Ovary (tissue), 3 donors: Measurements from ENCODE around the gene KRT73.

Experiments
- EP300 ChIP-seq: sonication (generic); formaldehyde crosslinking; IDR thresholded peaks from one replicate; pipeline ENCODE4 v1.6.1; 2017; ENCODE audit warnings: antibody characterized with exemption
- TF ChIP-seq, protein P1 (sequence below), 3 donors: fragments of 450-650 bp in 2 of 3; fragments of 200-600 bp in 1 of 3; IDR thresholded peaks; one replicate each; pipeline versions ENCODE4 v1.5.1 to v1.8.0; 2016 to 2022; ENCODE audit warnings: antibody characterized with exemption in 3 of 3, mild to moderate bottlenecking in 1 of 3
- donor health status: DM: no; HTN: no; CAD: no.

DNA sequence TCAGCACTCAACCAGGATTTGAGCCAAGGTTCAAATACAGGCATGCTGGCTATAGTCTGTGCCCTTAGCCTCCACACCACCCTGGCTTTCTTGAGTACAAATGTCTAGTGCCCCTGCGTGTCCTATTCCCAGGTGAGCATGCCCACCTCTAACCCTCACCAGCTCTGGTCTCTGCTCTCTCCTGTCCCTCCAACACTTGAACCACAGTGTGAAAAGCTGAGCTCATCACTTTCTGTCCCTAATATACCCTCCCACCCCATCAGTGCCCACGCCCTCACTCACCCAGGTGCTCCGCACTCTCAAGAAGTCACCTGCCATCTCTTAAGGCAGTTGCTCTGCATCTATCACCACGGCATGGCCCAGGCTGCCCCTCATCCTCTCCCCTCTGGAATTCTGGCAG is 58.4 kb downstream of the KRT73 start:
- TF ChIP-seq, protein P1, sequence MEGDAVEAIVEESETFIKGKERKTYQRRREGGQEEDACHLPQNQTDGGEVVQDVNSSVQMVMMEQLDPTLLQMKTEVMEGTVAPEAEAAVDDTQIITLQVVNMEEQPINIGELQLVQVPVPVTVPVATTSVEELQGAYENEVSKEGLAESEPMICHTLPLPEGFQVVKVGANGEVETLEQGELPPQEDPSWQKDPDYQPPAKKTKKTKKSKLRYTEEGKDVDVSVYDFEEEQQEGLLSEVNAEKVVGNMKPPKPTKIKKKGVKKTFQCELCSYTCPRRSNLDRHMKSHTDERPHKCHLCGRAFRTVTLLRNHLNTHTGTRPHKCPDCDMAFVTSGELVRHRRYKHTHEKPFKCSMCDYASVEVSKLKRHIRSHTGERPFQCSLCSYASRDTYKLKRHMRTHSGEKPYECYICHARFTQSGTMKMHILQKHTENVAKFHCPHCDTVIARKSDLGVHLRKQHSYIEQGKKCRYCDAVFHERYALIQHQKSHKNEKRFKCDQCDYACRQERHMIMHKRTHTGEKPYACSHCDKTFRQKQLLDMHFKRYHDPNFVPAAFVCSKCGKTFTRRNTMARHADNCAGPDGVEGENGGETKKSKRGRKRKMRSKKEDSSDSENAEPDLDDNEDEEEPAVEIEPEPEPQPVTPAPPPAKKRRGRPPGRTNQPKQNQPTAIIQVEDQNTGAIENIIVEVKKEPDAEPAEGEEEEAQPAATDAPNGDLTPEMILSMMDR (IDR thresholded peaks at IDR 0.05), result no peak
- TF ChIP-seq EP300, result no peak
